Prostate gland (tissue), 2 donors: ENCODE results near the gene DENND2A. TPM values are rescaled to one million over a fixed set of nuclear protein-coding genes. Genes with fewer than 3 reads are reported as not detected.
"Not testable (repeated sequence)": the region's sequence is repeated elsewhere in the genome, so short reads cannot be mapped to it uniquely, and the experiment has no call there.

ENCODE experiments used
- DNase-seq: peaks from one replicate; pipeline ENCODE4 v3.0.0-alpha.2; 2019; ENCODE audit warnings: low spot score
- H3K27ac ChIP-seq, 2 donors: fragments of 200-600 bp; sonication (generic); 2 replicates each; pipeline ENCODE4 v1.5.1; 2017 to 2019
- H3K27me3 ChIP-seq: fragments of 200-600 bp; sonication (generic); replicated peaks from 2 replicates; pipeline ENCODE4 v1.5.1; 2019; ENCODE audit not compliant: insufficient read depth
- H3K36me3 ChIP-seq, 2 donors: fragments of 200-600 bp; sonication (generic); 1 replicate in 1 of 2; 2 replicates in 1 of 2; pipeline versions ENCODE4 v1.5.1 to v1.8.1; 2017 to 2019
- H3K4me1 ChIP-seq: fragments of 200-600 bp; sonication (generic); replicated peaks from 2 replicates; pipeline ENCODE4 v1.5.1; 2019
- H3K4me3 ChIP-seq, 2 donors: fragments of 200-600 bp; sonication (generic); 2 replicates each; pipeline ENCODE4 v1.5.1; 2017 to 2019
- H3K9me3 ChIP-seq: fragments of 200-600 bp; sonication (generic); 2 replicates; pipeline ENCODE4 v1.5.1; 2017
- POLR2A ChIP-seq: fragments of 450-650 bp; IDR thresholded peaks from one replicate; pipeline ENCODE4 v1.6.1; 2016; ENCODE audit warnings: antibody characterized with exemption, mild to moderate bottlenecking
- POLR2AphosphoS5 ChIP-seq: sonication (generic); formaldehyde crosslinking; IDR thresholded peaks from one replicate; pipeline ENCODE4 v1.6.1; 2017; ENCODE audit warnings: antibody characterized with exemption
- WGBS: methylation state at CpG from one replicate; pipeline ENCODE4 v1.1.5; 2018; 5-methylcytosine and 5-hydroxymethylcytosine counted together
- intact Hi-C: fragments of 100-400 bp; cut with DNase I; formaldehyde crosslinking; loops from one replicate; pipeline ENCODE4 v1.14.2; 2022
- total RNA-seq, 2 donors: library from RNA; depleted of rRNA; stranded (reverse); fragments of >200 nt; gene quantifications; one replicate each; pipeline ENCODE4 v1.1.0, GENCODE V29; 2016
- TF ChIP-seq, protein P1 (sequence below), 4 experiments: fragments of 200-600 bp in 2 of 4; fragments of 450-650 bp in 2 of 4; sonication (generic) in 2 of 4; IDR thresholded peaks; 1 replicate in 3 of 4; 2 replicates in 1 of 4; pipeline ENCODE4 v1.5.1; 2016 to 2019; ENCODE audit warnings: antibody characterized with exemption in 4 of 4, mild to moderate bottlenecking in 2 of 4, moderate library complexity in 2 of 4

DENND2A gene
- total RNA-seq, 2 donors from 2014 or later = 4.0 to 9.2 TPM

GRCh38 chr7:140621401-140622021 is 19.1 kb downstream of the DENND2A start:
- WGBS = 57% methylated on average over 7 of the region's 7 CpGs
- H3K4me1 ChIP-seq = no peaks in the 10 kb centered on the region
- intact Hi-C loops = no loop called here
- H3K9me3 ChIP-seq = no peaks in the 10 kb centered on the region
- H3K36me3 ChIP-seq = no peaks in the 10 kb centered on the region
- no peak for DNase-seq
- no peaks in the 10 kb centered on the region for H3K27me3 ChIP-seq
- no peak overlapping the region for H3K4me3 ChIP-seq
- H3K27ac ChIP-seq = no peak overlapping the region
- TF ChIP-seq, protein P1, sequence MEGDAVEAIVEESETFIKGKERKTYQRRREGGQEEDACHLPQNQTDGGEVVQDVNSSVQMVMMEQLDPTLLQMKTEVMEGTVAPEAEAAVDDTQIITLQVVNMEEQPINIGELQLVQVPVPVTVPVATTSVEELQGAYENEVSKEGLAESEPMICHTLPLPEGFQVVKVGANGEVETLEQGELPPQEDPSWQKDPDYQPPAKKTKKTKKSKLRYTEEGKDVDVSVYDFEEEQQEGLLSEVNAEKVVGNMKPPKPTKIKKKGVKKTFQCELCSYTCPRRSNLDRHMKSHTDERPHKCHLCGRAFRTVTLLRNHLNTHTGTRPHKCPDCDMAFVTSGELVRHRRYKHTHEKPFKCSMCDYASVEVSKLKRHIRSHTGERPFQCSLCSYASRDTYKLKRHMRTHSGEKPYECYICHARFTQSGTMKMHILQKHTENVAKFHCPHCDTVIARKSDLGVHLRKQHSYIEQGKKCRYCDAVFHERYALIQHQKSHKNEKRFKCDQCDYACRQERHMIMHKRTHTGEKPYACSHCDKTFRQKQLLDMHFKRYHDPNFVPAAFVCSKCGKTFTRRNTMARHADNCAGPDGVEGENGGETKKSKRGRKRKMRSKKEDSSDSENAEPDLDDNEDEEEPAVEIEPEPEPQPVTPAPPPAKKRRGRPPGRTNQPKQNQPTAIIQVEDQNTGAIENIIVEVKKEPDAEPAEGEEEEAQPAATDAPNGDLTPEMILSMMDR (IDR thresholded peaks at IDR 0.05) = no peak
- TF ChIP-seq POLR2AphosphoS5 = no peak

- H3K4me3 ChIP-seq, H3K27me3 ChIP-seq, H3K9me3 ChIP-seq, DNase-seq, H3K4me1 ChIP-seq, intact Hi-C loops, H3K27ac ChIP-seq, H3K36me3 ChIP-seq: not testable (repeated sequence)
- WGBS = 73% methylated on average over 11 of the region's 11 CpGs
These were observed 20.6 kb downstream of the DENND2A start for GRCh38 chr7:140619915-140620510.

GRCh38 chr7:140619176-140619575 is 21.4 kb downstream of the DENND2A start:
- Histone ChIP-seq H3K9me3 (no peaks in the 10 kb centered on the region), H3K4me1 (no peaks in the 10 kb centered on the region), H3K4me3 (no peak overlapping the region), H3K27ac (no peak overlapping the region), H3K36me3 (no peaks in the 10 kb centered on the region), H3K27me3 (no peaks in the 10 kb centered on the region)
- WGBS = 90% methylated on average over 1 of the region's 1 CpG
- intact Hi-C loops = no loop called here
- no peak for DNase-seq
- TF ChIP-seq POLR2AphosphoS5 (no peak), POLR2A (no peak)
- TF ChIP-seq, protein P1 (IDR thresholded peaks at IDR 0.05) = no peak

- no peak overlapping the region for H3K4me3 ChIP-seq
- no peaks in the 10 kb centered on the region for H3K4me1 ChIP-seq
- no peak overlapping the region for H3K27ac ChIP-seq
- intact Hi-C loops = no loop called here
- H3K9me3 ChIP-seq = no peaks in the 10 kb centered on the region
- TF ChIP-seq POLR2A (no peak), POLR2AphosphoS5 (no peak)
- TF ChIP-seq, protein P1 (IDR thresholded peaks at IDR 0.05) = no peak
- no peak for DNase-seq
- no peaks in the 10 kb centered on the region for H3K36me3 ChIP-seq
- no peaks in the 10 kb centered on the region for H3K27me3 ChIP-seq
- 91% methylated on average over 5 of the region's 5 CpGs for WGBS
These were observed 22.3 kb downstream of the DENND2A start for GRCh38 chr7:140618306-140618705.

- Histone ChIP-seq H3K27me3 (no peaks in the 10 kb centered on the region), H3K36me3 (no peaks in the 10 kb centered on the region), H3K4me1 (no peaks in the 10 kb centered on the region), H3K4me3 (no peak overlapping the region), H3K27ac (no peak overlapping the region), H3K9me3 (no peaks in the 10 kb centered on the region)
- no peak for DNase-seq
- 87% methylated on average over 7 of the region's 7 CpGs for WGBS
- intact Hi-C loops = no loop called here
- TF ChIP-seq POLR2AphosphoS5 (no peak), POLR2A (no peak)
- TF ChIP-seq, protein P1 (IDR thresholded peaks at IDR 0.05) = no peak
These were observed 23.5 kb downstream of the DENND2A start for GRCh38 chr7:140617081-140617480.
